Activated CD4-positive, alpha-beta T cell treated with anti-CD3 and anti-CD28 coated beads, Interleukin-2, Interleukin-6, amounts not matched to agents 100 ng/mL and 50 ng/mL, durations not matched to agents 16 hours and 8 hours (primary cell): ENCODE data around the gene ARAP2.

Source experiments
- DNase-seq: peaks from one replicate; pipeline ENCODE4 v3.0.0-alpha.2; 2020

The ARAP2 gene, protein sequence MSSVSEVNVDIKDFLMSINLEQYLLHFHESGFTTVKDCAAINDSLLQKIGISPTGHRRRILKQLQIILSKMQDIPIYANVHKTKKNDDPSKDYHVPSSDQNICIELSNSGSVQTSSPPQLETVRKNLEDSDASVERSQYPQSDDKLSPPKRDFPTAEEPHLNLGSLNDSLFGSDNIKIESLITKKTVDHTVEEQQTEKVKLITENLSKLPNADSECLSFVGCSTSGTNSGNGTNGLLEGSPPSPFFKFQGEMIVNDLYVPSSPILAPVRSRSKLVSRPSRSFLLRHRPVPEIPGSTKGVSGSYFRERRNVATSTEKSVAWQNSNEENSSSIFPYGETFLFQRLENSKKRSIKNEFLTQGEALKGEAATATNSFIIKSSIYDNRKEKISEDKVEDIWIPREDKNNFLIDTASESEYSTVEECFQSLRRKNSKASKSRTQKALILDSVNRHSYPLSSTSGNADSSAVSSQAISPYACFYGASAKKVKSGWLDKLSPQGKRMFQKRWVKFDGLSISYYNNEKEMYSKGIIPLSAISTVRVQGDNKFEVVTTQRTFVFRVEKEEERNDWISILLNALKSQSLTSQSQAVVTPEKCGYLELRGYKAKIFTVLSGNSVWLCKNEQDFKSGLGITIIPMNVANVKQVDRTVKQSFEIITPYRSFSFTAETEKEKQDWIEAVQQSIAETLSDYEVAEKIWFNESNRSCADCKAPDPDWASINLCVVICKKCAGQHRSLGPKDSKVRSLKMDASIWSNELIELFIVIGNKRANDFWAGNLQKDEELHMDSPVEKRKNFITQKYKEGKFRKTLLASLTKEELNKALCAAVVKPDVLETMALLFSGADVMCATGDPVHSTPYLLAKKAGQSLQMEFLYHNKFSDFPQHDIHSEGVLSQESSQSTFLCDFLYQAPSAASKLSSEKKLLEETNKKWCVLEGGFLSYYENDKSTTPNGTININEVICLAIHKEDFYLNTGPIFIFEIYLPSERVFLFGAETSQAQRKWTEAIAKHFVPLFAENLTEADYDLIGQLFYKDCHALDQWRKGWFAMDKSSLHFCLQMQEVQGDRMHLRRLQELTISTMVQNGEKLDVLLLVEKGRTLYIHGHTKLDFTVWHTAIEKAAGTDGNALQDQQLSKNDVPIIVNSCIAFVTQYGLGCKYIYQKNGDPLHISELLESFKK (N-terminal part only)

DNA sequence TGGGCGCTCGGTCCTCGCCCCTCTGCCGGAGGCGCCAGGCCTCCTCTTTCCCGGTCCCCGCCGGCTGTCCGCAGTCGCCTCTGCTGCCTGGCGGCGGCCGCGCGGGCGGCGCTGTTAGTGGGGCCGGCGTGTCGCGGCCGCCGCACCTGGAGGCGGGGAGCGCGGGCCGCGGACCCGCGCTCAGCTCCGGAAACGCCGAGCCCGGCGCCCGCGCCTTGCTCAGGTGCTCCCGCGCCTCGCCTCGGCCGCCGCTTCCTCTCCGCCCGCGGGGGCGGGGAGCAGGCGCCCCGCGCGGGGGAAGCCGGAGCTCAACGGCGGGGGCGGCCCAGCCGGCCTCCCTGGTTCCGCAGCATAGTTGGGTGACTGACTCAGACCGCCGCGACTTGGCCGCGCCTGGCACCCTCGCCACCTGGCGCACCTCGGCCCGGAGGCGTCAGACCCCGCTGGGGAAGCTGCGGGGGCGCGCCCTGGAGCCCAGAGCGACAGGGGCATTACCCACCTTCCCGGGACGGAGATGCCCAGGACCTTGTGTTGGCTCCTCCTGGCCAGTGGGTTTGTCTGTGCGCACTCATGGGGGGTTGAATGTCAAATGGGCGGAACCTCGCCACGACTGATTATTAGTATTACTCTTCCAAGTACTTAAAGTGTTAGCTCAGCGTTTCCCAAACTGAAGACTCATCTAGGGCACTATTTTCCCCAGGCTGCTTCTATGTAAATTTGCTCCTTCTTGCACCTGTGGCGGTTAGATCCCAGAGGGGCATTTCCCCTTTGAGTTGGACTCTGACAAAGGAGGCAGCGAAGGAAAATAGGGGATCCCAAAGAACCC, at the start of gene ARAP2:
Gene ARAP2 (minus strand): TSS at position 258 of the 826 bp plus-strand sequence. CDS start 15,028 bp downstream, outside the sequence.
- peak; percentile 76 for DNase-seq

DNA sequence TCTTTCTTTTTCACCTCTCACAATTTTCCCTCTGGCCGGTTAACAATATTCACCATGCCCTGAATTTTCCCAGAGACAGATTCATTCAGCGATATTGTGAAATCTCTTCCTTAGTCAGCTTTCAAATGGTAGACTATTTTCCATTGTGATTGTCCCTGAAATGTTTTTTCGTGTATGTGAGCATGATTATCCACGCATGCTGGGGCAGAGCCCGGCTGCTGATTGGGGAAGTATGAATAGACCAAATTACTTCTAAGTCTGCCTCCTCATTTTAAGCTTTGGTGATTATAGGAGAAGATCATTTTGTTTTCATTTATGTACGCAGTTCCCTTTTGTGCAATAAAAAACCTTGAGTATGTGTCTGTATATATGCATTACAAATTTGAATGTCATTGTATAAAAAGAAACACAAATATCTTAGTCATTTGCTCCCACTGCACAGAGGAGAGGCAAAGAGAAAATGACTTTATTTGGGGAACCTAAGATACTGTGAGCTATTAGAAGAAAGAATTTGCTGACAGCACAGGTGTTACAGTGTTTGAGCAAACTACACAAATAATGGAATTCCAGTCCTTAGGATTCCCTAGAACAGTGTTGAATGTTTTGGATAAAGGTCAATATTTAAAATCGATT, 48.4 kb upstream of the ARAP2 start:
- no peak for DNase-seq

DNA sequence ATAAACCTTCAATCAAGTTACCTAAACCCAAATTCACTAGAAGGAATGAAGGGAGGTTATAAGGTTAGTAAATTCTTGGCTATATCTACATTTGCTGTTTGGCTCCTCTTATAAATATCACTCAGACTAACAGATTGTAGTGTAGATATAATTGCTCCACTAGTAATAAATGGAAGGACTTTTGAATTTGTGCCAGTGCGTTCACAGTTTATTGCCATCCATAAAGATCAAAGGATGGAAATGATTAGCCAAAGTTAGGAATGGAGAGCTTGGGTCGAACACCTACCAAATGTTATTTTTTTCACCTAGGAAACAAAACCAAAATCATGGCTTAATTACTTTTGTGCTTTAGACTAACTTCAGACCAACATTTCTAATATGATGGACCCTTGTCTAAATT, 46.3 kb upstream of the ARAP2 start:
- DNase-seq = no peak

DNA sequence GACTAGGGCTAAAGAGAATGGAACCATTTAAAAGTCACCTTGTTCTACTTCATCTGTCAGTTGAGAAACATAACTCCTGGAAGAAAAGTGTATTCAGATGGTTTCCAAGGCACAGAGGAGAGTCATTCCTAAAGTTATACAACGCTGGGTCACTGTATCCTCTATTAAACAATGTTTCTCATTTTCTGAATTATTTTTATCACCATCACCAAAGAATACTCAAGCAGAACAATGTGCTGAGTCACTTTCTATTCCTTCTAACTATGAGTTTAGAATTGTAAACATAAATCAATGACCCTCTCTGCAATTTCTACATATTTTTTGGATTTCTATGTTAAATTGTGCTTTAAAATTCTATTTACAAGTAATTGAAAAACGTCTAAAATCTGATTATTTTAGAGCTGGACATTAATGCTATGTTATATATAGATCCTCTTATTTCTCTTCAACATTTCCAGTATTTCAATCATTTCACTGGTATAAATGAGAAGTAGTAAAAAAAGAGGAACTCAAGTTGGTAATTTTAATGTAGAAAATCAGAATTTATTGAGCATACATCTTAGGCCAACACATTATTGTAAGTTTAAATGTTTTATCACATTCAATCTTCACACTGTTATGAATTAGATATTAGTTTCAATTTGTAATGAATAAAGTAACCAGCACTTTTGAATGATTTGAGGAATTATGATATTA, 44.6 kb upstream of the ARAP2 start:
- DNase-seq = no peak

DNA sequence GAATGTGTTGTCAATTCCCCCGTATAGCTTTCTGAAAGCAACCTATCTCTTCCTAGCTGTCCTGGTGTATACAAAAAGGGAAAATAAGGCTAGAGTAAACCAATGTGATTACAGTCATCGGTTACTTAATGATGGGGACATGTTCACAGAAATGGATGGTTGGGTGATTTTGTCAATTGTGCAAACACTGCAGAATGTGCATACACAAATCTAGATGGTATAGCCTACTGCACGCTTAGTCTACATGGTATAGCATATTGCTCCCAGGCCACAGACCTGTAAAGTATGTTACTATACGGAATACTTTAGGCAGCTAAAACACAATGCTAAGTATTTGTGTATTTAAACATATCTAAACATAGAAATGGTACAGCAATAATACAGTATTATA, 42.2 kb upstream of the ARAP2 start:
- no peak for DNase-seq

DNA sequence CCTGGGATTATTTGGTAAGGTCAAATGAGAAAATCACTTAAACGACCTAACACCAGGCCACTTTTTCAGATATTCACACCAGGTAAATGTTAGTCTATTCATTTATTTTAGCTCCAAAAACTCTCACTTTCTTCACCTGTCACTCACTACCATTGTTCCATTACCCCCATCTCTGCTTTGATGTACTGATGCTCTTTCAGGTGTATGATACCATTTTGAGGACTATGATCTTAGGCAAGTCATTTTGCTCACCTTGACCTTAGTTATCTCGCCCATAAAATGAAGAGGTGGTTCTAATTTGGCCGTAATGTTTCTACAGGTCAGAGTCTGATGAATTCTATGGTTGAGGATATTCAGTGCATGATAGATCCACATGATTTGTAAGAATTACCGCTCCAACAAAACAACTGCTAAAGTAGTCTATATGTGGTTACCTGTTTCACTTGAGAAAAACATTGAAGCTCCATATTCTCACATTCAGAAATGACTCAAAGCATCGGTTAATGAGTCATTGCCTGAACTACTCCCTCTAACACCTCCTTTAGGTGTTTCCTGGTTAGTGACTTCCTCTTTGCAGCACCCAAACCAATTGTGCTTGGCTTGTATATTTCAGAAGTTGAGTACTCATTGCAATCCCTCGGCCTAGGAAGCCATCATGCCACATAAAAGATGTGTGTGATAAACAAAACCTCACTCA, 41.6 kb upstream of the ARAP2 start:
- peak; percentile 95 for DNase-seq

DNA sequence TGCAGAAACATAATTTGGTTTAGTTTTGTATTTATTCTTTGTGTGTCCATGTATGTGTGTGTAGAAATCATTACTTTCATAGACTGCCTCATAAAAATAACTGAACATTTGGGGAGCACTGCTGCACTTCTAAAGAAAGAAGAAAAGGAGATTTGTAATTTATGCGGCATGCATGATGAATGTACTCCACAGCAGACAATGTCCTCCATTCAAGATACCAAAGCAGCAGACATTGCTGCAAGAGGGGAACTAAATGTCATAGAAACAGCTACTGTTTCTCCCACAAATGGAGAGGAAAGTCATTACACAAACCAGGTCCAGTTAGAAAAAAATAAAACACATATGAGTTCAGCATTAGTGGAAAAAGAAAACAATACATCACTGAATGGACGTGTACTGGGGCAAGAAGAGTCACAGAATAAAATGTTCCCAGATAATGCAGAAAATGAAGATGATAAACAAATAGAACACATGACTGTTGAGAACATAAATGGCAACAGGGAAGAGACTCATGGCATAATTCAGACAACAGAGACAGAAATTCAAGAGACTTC, 39.7 kb upstream of the ARAP2 start:
- DNase-seq = no peak

DNA sequence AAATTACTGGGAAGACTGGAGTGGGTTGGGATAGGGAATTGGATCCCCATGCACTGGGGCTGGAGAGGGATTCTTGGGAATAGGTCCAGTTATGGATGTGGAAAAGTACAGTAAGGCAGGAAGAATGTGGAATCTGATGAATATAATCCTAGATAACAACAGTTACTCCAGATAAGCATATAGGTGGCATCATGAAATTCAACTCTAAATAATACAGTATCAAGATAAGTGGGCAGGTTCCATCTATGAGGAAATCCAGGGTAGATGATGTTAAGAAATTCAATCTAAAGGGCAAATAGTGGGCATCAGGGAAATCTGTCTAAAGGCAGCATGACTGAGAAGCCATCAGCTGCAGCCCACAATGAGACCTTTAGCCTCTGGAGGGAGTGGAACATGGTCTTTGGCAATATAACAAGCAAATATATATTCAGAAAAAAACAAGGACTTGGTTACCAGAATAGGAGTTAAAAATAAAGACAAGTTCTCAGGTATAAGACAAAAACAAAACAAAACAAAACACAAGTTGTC, 38.3 kb upstream of the ARAP2 start:
- DNase-seq = no peak

DNA sequence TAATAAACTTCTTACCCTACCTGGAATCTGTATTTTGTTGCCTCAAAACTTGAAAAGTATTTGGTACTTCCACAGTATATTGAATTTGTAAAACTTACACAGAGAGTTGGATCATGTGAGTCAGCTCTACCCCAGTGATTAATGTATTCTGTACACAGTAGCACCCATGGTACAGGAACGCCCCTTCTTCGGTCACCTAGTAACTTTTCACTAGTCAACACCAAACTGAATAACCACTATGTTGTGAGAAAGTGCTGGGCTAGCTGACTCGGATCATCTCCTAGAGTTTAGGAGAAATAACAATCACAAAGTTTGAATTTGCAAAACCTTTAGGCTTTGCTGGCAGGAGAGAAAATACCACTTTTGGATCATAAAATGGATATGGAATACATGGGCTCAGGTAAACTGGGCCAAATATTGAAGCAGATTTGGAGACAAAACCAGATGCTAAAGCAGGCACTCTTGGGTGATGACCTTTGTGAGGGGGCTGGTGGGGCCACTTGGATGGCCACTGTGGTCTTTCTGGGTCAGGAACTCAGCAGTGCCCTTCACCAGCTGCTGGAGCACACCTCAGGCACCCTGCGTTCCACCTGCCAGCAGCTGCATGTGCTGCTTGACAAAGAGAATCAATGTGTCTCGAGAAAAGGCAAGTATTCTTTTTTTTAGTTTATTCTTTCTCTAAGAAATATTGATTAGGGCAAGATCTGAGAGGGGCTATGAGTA, 37.2 kb upstream of the ARAP2 start, which contains the start of gene DTHD1:
Gene DTHD1 (plus strand): TSS at position 233 of the 723 bp plus-strand sequence. CDS start 143 bp downstream, at position 376.
- peak; percentile 71 for DNase-seq

DNA sequence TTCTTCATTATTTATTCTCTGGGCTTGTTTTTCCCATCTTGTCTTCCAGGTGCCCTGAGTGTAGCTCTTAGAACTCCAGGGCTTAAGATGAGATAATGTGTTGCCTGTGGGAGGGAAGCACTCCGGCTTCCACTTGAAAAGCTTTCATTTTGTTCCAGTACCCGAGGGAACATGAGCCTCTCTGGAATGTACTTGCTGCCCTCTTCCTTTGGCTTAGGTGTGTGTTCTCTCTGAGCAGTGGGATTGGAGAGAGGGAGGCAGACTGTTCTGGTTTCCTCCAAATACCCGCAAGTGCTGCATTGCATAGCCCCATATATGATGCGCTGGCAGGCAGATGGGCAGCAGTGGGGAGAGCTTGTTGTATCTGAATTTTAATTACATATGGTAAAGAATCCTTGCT, 36.2 kb upstream of the ARAP2 start:
- no peak for DNase-seq

DNA sequence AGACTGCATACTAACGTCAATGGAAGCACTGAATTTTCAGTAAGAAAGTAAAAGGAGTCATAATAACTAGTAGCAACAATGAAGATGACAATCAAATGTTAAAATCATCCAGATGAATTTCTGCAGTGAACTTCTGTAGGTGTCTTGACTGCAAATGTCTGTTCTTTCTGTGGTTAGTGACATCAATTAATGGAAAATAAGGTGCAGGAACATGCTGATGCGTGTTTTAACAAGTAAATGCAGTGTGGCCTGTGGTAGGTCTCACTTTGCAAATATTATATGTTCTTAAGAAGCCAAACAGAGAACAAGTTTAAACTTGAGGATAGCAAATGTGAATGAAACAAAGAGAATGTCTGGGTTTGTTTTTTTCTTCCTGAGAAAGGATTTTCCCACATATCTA, 34.5 kb upstream of the ARAP2 start:
- no peak for DNase-seq

DNA sequence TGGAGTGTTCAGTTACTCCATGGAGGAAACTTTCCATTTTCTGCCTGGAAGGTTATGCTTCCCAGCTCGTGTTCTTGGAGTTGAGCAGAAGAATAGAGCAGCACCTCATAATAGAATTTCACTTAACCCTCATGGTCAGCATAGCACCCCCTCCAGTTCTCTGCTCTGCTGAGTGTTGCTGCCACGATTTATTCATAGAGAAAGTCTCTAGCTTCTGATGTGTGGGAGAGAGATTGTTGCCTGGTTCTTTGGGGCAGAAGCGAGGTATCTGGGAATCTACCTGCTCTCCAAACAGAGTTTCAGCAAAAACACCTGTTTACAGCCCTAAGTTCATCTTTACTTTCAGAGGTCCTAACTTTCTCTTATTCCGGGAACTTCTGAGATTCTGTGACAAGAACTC, 33.2 kb upstream of the ARAP2 start:
- DNase-seq = no peak

DNA sequence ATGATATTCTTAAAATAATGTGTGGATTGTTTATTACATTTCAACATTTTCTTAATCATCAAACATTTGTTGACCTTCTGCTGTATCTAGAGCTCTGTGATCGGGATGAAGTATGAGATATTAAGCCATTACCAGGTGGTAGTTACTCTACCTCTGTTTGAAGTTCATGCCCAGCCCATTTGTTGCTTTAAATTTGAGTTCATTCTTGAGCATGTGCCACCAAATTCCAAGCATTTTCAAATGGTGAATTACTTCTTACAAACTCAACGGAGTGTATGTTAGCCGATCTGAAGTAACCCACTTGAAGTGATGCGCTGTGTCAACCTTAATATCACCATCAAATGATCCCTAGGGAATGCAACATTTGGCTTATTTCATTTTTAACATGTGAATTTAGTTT, 29.8 kb upstream of the ARAP2 start:
- no peak for DNase-seq

DNA sequence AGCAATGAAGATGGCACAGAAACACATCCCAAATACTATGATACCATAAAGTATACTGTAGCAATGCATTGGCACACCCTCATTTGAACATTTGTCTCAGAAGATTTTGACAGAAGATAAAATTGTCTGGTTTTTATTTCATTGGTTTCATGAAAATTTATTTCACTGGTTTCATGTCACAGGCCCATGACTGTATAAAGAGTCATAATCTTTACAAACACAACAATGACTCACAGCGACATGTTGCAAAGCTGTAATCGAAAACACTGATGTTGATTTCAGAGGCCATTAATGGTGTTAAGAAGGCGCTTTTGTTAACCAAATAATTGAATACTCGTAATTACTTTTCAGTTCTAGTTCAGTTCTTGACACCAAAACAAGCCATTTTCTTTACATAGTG, 29.0 kb upstream of the ARAP2 start:
- no peak for DNase-seq

DNA sequence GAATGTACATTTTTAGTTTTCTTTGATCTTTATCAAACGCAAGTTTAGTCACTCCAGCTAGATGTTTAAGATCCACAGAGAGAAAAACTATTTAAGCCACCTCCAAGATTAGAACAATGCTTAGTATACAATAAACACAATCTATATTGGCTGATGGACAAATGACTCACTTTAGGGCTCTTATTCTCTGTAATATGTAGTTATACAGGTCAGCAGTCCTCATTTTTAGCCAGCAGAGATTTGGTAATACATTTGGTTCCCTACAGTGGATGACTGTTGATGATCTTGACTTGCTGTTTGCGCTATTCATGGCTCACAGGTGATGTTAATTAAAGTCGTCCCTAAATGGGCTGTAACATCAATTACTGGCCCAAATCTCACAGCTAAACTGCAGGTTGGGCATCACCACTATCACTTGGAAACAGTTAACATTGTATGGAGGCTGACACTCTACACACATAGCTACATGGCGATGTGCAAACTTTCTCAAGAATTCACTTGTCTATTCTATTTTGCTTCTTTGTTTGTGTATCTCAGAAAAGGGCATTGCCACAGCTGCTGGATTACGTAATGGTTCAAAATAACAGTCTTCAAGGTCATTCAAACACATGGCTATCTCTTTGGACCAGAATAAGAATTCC, 25.3 kb upstream of the ARAP2 start:
- no peak for DNase-seq

DNA sequence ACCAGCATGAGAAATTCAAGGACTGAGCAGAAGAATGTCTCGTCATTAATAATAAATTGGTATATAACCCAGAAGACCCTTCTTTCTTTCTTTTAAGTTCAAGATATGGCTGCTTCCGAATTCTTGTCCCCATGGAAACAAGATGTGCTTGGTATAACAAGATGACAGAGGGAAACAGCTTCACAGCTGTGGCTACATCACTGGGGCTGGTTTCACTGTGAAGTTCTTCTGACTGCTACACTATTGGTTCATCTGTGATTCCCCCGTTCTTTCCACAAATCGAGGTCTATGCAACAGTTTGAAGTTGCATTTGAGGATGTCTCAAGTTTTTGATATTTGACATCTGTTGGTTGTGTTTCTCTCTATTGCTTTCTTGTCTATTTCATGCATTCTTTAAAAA, 24.8 kb upstream of the ARAP2 start:
- DNase-seq = peak; percentile 35

DNA sequence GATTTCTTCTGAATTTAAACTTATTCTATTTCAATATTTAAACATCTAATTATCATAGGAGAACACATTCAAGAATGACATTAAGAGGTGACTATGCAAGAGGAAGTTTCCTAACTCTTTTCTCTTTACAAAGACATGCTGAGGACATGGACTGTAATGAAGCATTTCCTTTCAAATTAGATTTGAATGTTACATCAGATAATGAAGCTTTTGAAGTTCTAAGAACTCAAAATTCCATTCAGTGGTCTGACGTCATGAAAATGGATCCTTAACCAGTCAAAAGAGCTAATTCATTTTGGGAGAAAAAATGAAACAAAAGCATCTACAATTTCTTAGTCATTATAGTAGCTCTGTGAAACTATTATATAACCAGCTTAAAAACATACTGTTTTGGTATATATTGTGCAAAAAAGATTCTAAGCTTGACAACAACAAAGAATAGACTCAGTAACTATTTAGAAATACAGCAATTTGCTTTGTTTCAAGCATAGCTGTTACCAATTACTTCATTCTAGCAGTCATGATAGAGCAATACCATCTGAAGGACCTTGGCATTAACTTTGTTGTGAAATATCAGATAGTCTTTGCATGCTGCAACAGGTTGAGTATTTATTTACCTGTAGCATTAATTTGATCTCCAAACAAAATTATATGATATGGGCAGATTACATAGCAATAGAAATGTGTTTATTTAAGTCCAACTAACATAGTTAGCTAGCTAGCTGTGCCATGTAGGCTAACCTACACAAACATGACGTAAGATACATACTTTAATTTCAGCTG, 23.4 kb upstream of the ARAP2 start:
- DNase-seq = no peak
